ENCODE measurements around the gene C16orf89.
"Not testable (repeated sequence)": the region's sequence is repeated elsewhere in the genome, so short reads cannot be mapped to it uniquely, and the experiment has no call there.

The C16orf89 gene, protein sequence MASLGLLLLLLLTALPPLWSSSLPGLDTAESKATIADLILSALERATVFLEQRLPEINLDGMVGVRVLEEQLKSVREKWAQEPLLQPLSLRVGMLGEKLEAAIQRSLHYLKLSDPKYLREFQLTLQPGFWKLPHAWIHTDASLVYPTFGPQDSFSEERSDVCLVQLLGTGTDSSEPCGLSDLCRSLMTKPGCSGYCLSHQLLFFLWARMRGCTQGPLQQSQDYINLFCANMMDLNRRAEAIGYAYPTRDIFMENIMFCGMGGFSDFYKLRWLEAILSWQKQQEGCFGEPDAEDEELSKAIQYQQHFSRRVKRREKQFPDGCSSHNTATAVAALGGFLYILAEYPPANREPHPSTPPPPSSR

DNA sequence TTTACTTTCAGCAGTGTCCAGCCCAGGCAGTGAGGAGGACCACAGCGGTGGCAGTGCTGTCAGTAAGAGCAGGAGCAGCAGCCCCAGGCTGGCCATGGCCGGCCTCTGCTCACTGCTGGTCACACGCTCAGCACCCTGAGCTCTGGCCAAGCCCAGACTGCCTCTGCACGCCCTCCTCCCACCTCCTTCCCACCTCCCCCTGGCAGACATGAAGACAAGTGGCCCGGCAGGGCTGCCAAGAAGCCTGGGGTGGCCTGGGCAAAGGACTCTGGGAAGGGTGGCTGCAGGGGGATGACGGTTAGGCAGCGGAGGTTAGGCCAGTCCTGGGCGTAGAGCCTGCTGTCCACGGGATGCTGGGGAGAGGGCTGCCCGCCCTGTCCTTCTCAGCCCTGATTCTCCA lies at the start of gene C16orf89:
Gene C16orf89, minus strand, starts transcription at position 144 of the 400 bp plus-strand sequence. Its CDS starts 48 bp downstream, at position 96.
- no peak for DNase-seq

DNA sequence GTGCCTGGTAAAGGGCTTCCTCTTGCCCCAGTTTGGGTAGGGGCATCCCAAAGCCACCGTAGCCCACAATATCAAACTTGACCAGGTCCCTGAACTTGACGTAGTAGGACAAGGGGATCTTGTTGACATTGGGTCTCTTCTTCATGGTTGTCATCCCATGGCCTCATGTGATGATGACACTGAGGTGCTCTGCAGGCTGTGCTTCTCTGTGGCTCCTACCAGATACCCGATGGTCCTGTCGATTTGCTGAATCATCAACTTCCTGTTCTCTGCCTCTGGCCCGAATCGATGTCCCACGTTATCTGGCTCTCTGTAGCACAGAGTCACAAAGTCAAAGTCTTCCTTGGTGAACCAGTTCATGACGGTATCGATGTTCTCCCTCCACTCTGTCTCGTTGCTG lies 45.2 kb upstream of the C16orf89 start:
- not testable (repeated sequence) for DNase-seq

GRCh38 chr16:5108505-5109158 lies 42.9 kb upstream of the C16orf89 start:
- no peak for DNase-seq

- not testable (repeated sequence) for DNase-seq
These were observed 39.3 kb upstream of the C16orf89 start for GRCh38 chr16:5105039-5105438.

DNA sequence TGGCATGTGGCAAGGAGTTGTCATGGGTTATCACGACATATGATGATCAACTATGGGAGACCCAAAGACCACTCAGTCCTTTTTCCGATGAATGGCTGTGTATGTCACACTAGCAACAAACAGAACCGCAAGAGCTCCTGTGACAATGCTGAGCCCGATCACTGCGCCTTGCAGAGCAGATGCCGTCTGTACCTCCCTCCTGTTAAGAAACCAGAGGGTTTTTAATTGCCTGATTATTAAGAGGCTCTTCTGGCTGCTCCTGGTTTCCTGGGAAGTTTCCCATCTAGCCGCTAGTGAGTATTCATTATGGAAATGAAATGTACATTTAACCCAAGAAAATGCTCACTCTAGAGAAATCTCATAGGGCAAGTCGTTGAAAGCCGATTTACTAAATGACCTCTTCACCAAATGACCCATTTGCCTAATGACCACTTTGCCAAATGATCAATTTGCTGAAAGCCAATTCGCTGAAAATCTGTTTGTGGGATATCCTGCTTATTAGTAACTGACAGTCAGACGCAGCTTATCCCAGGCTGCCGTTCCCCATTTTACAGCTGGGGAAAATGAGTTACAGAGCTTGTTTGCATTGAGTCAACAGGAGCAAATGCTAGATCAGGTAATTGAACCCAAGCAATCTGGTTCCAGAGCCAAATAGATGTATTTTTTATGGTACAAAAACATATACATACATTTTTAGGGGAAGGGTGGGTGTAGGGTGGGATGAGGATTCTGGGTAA lies 37.7 kb upstream of the C16orf89 start:
- not testable (repeated sequence) for DNase-seq

- not testable (repeated sequence) for DNase-seq
These were observed 33.4 kb upstream of the C16orf89 start for GRCh38 chr16:5099174-5099573.

- DNase-seq = peak; percentile 26 to 92 (median 40)
These were observed 32.7 kb upstream of the C16orf89 start for GRCh38 chr16:5098221-5099159.

DNA sequence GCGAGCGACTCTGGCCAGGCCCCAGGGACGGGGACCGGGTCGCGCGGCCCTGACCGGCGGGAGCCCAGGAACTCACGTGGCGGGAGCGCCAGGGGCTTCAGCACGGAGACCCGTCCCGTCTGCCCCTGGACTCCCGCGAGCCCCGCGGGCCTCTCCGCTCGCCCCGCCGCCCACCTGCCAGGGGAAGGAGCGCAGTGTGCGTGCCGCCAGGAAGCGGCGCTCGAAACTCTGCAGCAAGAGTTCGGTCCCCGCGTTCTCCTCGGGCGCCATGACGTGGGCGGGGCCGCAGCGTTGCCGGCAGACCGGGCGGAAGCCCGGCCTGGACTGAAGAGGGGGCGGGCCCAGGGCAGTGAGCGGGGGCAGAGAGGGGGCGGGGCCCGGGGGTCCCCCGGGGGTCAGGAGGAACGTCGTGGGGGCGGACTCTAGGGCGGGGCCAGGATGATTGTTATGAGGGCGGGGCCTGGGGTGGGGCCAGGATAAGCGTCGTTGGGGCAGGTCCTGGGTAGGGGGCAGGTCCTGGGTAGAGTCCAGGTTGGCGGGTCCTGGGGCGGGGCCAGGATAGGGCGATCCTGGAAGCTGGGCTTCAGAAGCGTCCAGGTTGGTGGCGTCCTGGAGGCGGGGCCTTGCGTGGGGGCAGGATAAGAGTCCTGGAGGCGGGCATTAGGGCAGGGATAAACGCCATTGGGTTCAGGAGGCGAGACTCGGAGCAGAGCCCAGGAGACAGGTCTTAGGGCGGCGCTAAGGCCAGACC lies 31.9 kb upstream of the C16orf89 start, which contains the start of gene EEF2KMT:
Gene EEF2KMT, minus strand, starts transcription at position 326 of the 751 bp plus-strand sequence. Its CDS starts 56 bp downstream, at position 270.
- DNase-seq = peak; percentile 87 to 97 (median 91)

GRCh38 chr16:5097061-5097469 lies 31.3 kb upstream of the C16orf89 start:
- peak in 1 of 4 experiments; percentile 6 for DNase-seq

DNA sequence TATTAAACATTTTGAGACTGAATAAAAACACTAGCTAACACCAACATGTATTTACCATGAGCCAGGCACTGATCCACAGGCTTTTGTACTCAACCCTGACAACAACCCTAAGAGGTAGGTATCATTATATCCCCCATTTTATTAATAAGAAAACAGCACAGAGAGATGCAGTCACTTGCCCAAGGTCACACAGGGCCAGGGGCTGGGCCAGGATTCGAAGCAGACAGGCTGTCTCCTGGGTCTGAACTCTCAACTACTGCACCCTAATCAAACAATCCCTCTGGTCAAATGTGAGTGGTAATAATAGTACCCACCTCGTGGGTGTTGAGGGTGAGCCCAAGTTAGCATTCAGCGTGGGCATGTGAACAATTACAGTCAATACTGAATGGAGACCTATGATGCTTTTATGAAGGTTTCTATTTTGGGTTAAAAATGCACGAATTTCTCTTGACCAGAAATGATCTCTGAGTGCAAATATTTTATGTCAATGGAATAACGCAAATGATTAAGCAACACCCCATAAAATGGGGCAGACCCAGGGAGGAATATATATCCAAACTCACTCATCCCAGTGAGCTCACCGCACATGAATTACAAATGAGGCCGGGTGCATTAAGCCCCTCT lies 30.8 kb upstream of the C16orf89 start:
- not testable (repeated sequence) for DNase-seq

GRCh38 chr16:5095145-5095830 lies 29.5 kb upstream of the C16orf89 start:
- not testable (repeated sequence) for DNase-seq

- not testable (repeated sequence) for DNase-seq
These were observed 28.0 kb upstream of the C16orf89 start for GRCh38 chr16:5093746-5094145.

DNA sequence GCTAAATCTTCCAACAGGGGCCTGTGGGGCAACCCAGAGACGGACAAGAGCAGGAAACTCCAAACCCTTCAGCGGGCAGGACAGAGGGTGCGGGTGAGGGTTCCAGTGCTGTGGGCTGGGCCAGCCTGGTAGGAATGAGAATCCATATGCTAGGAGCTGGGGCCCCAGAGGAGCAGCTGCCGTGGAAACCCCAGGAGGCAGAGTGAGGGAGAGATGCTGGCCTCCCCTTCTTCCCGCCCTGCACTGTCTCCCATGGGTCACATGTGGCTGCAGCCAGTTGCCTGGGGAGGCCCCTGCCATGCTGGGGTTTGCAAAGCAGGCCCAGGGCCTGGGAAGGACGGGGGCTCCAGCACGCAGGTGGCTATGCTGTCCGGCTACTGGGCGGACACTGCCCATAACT lies 27.3 kb upstream of the C16orf89 start:
- not testable (repeated sequence) for DNase-seq

GRCh38 chr16:5090592-5090991 lies 24.8 kb upstream of the C16orf89 start:
- DNase-seq = not testable (repeated sequence)

GRCh38 chr16:5089911-5090555 lies 24.3 kb upstream of the C16orf89 start:
- DNase-seq = not testable (repeated sequence)

GRCh38 chr16:5088936-5089335 lies 23.2 kb upstream of the C16orf89 start:
- DNase-seq = not testable (repeated sequence)

DNA sequence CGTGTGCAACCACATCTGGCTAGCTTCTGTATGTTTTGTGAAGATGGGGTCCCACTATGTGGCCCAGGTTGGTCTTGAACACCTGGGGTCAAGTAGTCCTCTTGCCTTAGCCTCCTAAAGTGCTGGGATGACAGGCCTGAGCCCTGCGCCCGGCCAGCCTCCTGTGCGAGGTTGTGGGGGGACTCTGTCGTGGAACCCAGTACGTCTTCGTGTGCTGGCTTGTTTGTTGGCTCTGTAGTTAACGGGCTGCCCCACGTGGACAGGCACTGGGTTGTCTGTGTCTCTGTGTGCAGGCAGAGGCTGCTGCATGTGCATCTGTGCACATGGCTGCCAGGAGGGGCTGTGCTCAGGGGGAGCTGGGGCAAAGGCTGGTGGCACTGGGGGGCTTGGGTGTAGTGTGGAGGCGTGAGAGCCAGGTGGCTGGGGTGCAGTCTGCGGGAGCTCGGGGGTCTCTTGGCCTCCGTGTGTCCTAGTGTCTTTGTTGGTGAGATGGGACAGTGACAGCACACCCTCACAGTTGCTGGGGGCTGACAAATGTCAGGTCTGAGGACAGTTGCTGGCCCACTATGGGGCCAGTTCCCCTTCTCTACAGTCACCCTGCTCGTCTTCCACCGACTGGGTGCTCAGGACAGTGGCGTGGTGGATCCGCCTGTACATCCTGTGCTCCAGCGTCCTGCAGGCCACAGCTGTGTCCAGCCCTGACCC lies 22.5 kb upstream of the C16orf89 start:
- DNase-seq = not testable (repeated sequence)

GRCh38 chr16:5085716-5086115 lies 20.0 kb upstream of the C16orf89 start:
- DNase-seq = not testable (repeated sequence)

- DNase-seq = peak in 2 of 4 experiments; percentile 13 to 17
These were observed 19.0 kb upstream of the C16orf89 start for GRCh38 chr16:5084802-5085201.

Measured in activated CD4-positive, CD25-positive, alpha-beta regulatory T cell (primary cell).